Epithelial cell of esophagus (primary cell): Measurements from ENCODE around the gene KLHL10.

Experiments
- DNase-seq: peaks from one replicate; pipeline ENCODE4 v3.0.0; 2010; ENCODE audit warnings: low read depth
- H3K4me3 ChIP-seq: 2 replicates; pipeline ENCODE4 v1.5.1; 2011; ENCODE audit warnings: mild to moderate bottlenecking, low read length, control low read depth
- CTCF ChIP-seq: IDR thresholded peaks from 2 replicates; pipeline ENCODE4 v1.5.1; 2011; ENCODE audit warnings: low read depth, mild to moderate bottlenecking, low read length, control low read depth, inconsistent platforms; ENCODE audit not compliant: insufficient read depth; ENCODE audit errors: missing control alignments

Gene KLHL10

DNA sequence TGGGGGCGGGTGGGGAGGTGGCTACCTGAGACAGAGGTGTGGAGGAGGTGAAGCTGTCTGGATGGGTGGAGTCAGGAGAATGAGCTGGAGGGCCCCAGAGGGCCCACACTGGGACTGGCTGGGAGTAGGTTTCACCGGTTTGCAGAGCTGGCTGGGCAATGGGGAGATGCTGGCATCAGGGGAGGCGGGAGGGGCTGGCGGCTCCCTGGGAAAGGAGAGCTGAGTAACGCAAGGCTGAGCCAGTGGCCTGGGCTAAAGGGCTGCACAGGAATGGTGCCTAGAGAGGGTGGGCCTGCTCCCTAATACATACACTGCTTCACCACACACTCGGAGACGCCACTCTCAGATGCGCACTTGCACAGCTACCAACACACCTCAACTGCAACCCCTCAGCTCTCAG, 38.3 kb upstream of the KLHL10 start:
- no peak for TF ChIP-seq CTCF
- no peak overlapping the region for H3K4me3 ChIP-seq
- DNase-seq: peak; percentile 93

GRCh38 chr17:41800601-41801373, 36.8 kb upstream of the KLHL10 start:
- H3K4me3 ChIP-seq: peak overlapping the region; percentile 21
- no peak for TF ChIP-seq CTCF
- DNase-seq: peak; percentile 100

GRCh38 chr17:41801374-41802271, 36.0 kb upstream of the KLHL10 start:
- peak; percentile 96 for TF ChIP-seq CTCF
- H3K4me3 ChIP-seq: peak overlapping the region; percentile 21
- peak; percentile 88 for DNase-seq

GRCh38 chr17:41803049-41804020, 34.3 kb upstream of the KLHL10 start:
- no peak for DNase-seq
- TF ChIP-seq CTCF: no peak
- no peak overlapping the region for H3K4me3 ChIP-seq

DNA sequence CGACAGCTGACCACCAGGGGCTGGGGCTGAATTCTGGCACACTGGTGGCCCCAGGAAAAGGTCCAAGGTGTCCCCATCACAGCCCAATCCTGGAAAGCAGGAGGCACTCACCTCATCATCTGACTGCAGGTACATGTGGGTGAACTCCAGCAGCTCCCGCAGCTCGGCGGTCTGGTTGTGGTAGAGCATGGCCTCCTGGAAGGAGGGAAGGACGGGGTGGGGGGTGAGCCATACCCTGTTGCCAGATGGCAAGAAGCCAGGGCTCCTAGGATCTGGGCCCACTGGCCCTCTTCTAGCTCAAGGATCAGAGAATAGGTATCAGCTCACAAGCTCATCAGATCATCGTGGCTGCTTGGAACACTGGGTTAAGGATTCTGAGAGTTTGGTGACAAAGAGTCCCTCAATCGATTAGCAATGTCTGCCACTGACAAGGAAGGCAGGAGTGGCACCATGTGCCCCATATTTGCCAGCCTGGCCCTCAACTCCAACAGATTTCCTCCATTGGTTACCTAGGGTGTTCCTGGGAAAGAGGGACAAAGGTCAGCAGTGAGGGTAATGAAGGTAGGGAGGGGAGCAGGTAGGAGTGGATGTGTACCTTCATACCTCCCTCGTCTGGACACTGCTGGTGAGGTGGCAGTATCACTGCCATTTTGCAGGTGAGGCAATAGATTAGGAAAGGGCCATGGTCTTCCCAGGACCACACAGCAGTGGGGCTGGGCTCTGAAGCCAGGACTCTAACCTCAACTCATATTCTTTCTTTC, 30.8 kb upstream of the KLHL10 start:
- DNase-seq: no peak
- no peak overlapping the region for H3K4me3 ChIP-seq
- TF ChIP-seq CTCF: no peak
